A673 (cell line): ENCODE results near the gene USP3. TPM values are rescaled to one million over a fixed set of nuclear protein-coding genes. Genes with fewer than 3 reads are reported as not detected.

Experiments used
- BruUV-seq: library from RNA; stranded (reverse); fragments of 400-500 nt; replicated peaks from 2 replicates; lab custom pipeline; 2021; lab: Mats Ljungman, UMichigan
- CTCF ChIA-PET: fragments of 300-600 bp; sonication (Branson Sonifier 250); formaldehyde crosslinking; loops from one replicate; lab custom pipeline; 2022; ENCODE audit warnings: antibody characterized with exemption; lab: Charles Lee
- POLR2A ChIA-PET: fragments of 300-600 bp; sonication (Branson Sonifier 250); formaldehyde crosslinking; loops from one replicate; lab custom pipeline; 2022; ENCODE audit warnings: antibody characterized with exemption; ENCODE audit not compliant: low non-redundant PET; lab: Charles Lee
- DNase-seq: peaks from one replicate; pipeline ENCODE4 v3.0.0-alpha.2; 2015; ENCODE audit warnings: low spot score
- H3K27ac ChIP-seq: fragments of 200-600 bp; sonication (generic); 2 replicates; pipeline ENCODE4 v1.5.1; 2016; ENCODE audit warnings: mixed run types, low read depth, mild to moderate bottlenecking, mixed read lengths, antibody characterized with exemption, low read length; ENCODE audit not compliant: poor library complexity, severe bottlenecking
- H3K27me3 ChIP-seq: fragments of 200-600 bp; sonication (generic); replicated peaks from 2 replicates; pipeline ENCODE4 v1.6.1; 2017; ENCODE audit warnings: mixed run types, low read depth, mild to moderate bottlenecking, mixed read lengths, antibody characterized with exemption, low read length; ENCODE audit not compliant: insufficient read depth, poor library complexity
- H3K36me3 ChIP-seq: fragments of 200-600 bp; sonication (generic); 2 replicates; pipeline ENCODE4 v1.6.1; 2016; ENCODE audit warnings: mixed run types, mild to moderate bottlenecking, mixed read lengths, antibody characterized with exemption, low read length; ENCODE audit not compliant: insufficient read depth, poor library complexity, severe bottlenecking
- H3K4me1 ChIP-seq: fragments of 200-600 bp; sonication (generic); 2 replicates; pipeline ENCODE4 v1.6.1; 2017; ENCODE audit warnings: mixed run types, mild to moderate bottlenecking, mixed read lengths, antibody characterized with exemption, low read length; ENCODE audit not compliant: insufficient read depth, poor library complexity, severe bottlenecking
- H3K4me3 ChIP-seq: fragments of 200-600 bp; sonication (generic); 2 replicates; pipeline ENCODE4 v1.5.1; 2016; ENCODE audit warnings: low read depth, mixed run types, mild to moderate bottlenecking, mixed read lengths, low read length; ENCODE audit not compliant: poor library complexity, severe bottlenecking
- H3K9me3 ChIP-seq: fragments of 200-600 bp; sonication (generic); 2 replicates; pipeline ENCODE4 v1.6.1; 2016; ENCODE audit warnings: mixed run types, low read depth, mild to moderate bottlenecking, mixed read lengths, antibody characterized with exemption, low read length; ENCODE audit not compliant: poor library complexity, severe bottlenecking
- EZH2 ChIP-seq: fragments of 200-600 bp; sonication (generic); IDR thresholded peaks from 2 replicates; pipeline ENCODE4 v1.6.1; 2017; ENCODE audit warnings: borderline replicate concordance, low read depth, mild to moderate bottlenecking, mixed read lengths, antibody characterized with exemption, low read length; ENCODE audit not compliant: poor library complexity, severe bottlenecking
- intact Hi-C: fragments of 100-400 bp; cut with micrococcal nuclease; formaldehyde crosslinking; loops from one replicate; pipeline ENCODE4 v1.10.0; 2022; ENCODE audit not compliant: unreplicated experiment
- total RNA-seq: library from RNA; stranded (reverse); gene quantifications from 2 replicates; pipeline ENCODE4 v1.2.3, GENCODE V29; 2021
- TF ChIP-seq, protein P1 (sequence below): fragments of 300-800, 200-600 bp; sonication (generic); conservative IDR thresholded peaks from 2 replicates; pipeline ENCODE4 v1.5.1; 2017; ENCODE audit warnings: low read depth, mild to moderate bottlenecking, antibody characterized with exemption, low read length, moderate library complexity, mixed read lengths

USP3 gene
- total RNA-seq, 1 experiment from 2014 or later = 65.3 TPM

DNA sequence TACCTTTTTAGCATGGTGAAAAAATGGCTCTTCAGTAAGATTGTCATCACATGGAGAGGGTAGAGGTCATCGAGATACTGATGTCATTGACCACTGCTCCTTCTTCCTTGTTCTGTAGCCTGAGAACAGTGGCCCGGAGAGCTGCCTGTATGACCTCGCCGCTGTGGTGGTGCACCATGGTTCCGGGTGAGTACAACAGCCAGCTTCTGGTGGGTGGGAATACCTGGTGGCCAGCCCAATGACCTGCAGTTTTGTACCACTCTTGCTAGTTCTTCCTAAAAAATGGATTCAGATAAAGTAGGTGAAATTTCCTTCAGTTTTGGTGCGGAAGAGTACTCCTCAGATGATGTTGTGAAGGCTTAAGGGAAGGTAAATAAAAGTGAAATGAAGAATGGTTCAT is 84.4 kb downstream of the USP3 start:
- Histone ChIP-seq H3K27me3 (no peaks in the 10 kb centered on the region), H3K36me3 (peaks cover 62% of the 10 kb centered on the region), H3K27ac (no peak overlapping the region), H3K4me1 (no peaks in the 10 kb centered on the region), H3K4me3 (no peak overlapping the region), H3K9me3 (peaks cover 8% of the 10 kb centered on the region)
- CTCF ChIA-PET = no interaction called here
- intact Hi-C loops = no loop called here
- TF ChIP-seq, protein P1, sequence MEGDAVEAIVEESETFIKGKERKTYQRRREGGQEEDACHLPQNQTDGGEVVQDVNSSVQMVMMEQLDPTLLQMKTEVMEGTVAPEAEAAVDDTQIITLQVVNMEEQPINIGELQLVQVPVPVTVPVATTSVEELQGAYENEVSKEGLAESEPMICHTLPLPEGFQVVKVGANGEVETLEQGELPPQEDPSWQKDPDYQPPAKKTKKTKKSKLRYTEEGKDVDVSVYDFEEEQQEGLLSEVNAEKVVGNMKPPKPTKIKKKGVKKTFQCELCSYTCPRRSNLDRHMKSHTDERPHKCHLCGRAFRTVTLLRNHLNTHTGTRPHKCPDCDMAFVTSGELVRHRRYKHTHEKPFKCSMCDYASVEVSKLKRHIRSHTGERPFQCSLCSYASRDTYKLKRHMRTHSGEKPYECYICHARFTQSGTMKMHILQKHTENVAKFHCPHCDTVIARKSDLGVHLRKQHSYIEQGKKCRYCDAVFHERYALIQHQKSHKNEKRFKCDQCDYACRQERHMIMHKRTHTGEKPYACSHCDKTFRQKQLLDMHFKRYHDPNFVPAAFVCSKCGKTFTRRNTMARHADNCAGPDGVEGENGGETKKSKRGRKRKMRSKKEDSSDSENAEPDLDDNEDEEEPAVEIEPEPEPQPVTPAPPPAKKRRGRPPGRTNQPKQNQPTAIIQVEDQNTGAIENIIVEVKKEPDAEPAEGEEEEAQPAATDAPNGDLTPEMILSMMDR = no peak
- TF ChIP-seq EZH2 = no peak
- BruUV-seq = no TSS peak
- POLR2A ChIA-PET = no interaction called here
- DNase-seq = no peak

DNA sequence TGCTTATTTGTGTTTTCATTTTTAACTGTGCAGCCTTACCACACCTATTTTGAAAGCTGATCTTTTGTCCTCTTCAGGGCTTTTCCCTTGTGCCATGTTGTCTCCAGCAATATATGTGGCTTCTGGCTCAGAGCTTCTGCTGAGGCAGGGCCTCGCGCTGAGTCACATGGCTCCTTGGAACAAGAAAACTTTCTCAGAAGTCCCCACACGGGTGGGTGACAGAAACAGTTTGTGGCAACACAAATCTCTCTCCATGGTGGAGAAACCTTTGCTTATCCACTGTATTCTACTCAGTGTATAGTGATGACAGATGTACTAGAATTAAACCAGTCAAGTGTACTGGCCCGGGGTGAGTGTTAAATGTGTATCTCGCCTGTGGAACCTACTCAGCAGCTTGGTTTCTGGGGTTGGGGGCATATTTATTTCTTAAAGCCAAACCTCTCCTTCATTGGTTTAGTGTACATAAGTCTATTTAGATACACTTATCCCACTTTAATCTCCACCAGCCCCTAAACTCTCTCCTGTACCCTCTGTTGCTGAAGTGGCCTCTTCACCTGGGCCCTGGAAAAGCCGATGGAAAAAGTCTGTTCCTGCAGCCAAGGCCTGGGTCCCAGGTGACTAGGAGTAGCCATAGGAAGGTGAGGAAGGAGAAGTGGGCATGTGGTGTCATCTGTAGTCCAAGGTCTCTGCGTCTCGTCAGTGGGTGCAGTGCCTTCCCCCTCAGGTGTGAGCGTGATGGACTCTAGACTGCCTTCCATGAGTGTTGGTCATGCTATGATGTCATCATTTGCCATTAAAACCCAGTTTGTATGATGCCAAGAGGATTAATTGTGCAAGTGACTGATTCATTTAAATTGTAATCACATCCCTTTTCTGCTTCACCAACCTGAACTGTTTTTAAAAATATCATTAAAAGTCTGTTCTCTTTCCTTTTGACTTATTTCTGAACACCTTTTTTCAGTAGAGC is 89.6 kb downstream of the USP3 start:
- BruUV-seq = no TSS peak
- intact Hi-C loops = no loop called here
- CTCF ChIA-PET = no interaction called here
- POLR2A ChIA-PET = no interaction called here
- no peak for TF ChIP-seq EZH2
- TF ChIP-seq, protein P1 = no peak
- Histone ChIP-seq H3K27me3 (no peaks in the 10 kb centered on the region), H3K4me3 (no peak overlapping the region), H3K27ac (no peak overlapping the region), H3K36me3 (peaks cover 34% of the 10 kb centered on the region), H3K9me3 (no peaks in the 10 kb centered on the region), H3K4me1 (no peaks in the 10 kb centered on the region)
- no peak for DNase-seq

DNA sequence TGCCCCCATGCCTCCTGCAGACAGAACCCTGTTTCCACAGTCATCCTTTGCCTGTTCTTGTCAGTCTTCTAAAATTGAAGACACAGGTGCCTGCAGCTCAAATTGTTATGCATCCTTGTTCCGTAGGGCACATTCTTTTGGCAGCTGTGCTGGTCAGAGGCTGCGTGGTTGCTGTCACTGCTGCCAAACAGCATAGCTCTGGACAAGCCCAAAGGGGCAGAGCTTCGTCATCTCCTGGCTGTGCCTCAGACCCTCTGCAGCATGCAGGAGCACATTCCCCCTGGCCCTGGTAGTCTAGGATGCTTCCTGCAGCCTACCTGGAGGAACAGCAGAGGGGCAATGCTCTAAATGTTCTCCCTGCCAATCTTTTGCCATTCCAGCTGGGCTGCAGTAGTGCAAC is 90.7 kb downstream of the USP3 start:
- Histone ChIP-seq H3K4me1 (peaks cover 8% of the 10 kb centered on the region), H3K27ac (no peak overlapping the region), H3K9me3 (no peaks in the 10 kb centered on the region), H3K27me3 (no peaks in the 10 kb centered on the region), H3K4me3 (no peak overlapping the region), H3K36me3 (peaks cover 23% of the 10 kb centered on the region)
- CTCF ChIA-PET = no interaction called here
- no peak for DNase-seq
- TF ChIP-seq, protein P1 = no peak
- intact Hi-C loops = loop anchor here (5.0 kb wide), 1 partner anchor 108 kb away; no protein-coding TSS in a partner anchor
- POLR2A ChIA-PET = no interaction called here
- no TSS peak for BruUV-seq
